ENCODE results near the gene CHRM5.

CHRM5 gene

GRCh38 chr15:33968224-33968623, at the start of gene CHRM5:
Gene CHRM5, plus strand, starts transcription at chr15:33968497. Its CDS starts 94,221 bp downstream, at chr15:34062718.
- TF ChIP-seq CTCF (IDR thresholded peaks at IDR 0.05; ENCODE audit: low read depth, low read length, missing control alignments): no peak
- no peak within 1 kb of the TSS for H3K4me3 ChIP-seq (ENCODE audit: low read depth, low read length)
- in situ Hi-C loops (cut with HindIII; ENCODE audit: low sequenced_read_pairs): no loop called here
- no peak for DNase-seq (ENCODE audit: low read depth)

GRCh38 chr15:33923446-33923845, 44.9 kb upstream of the CHRM5 start:
- H3K4me3 ChIP-seq (ENCODE audit: low read depth, low read length): no peak overlapping the region
- no peak for DNase-seq (ENCODE audit: low read depth)
- in situ Hi-C loops (cut with HindIII; ENCODE audit: low sequenced_read_pairs): no loop called here
- TF ChIP-seq CTCF (IDR thresholded peaks at IDR 0.05; ENCODE audit: low read depth, low read length, missing control alignments): no peak

- no peak for DNase-seq (ENCODE audit: low read depth)
- in situ Hi-C loops (cut with HindIII; ENCODE audit: low sequenced_read_pairs): no loop called here
- no peak overlapping the region for H3K4me3 ChIP-seq (ENCODE audit: low read depth, low read length)
- TF ChIP-seq CTCF (IDR thresholded peaks at IDR 0.05; ENCODE audit: low read depth, low read length, missing control alignments): no peak
Observed at GRCh38 chr15:33926260-33926659, 42.0 kb upstream of the CHRM5 start.

- no peak overlapping the region for H3K4me3 ChIP-seq (ENCODE audit: low read depth, low read length)
- in situ Hi-C loops (cut with HindIII; ENCODE audit: low sequenced_read_pairs): no loop called here
- TF ChIP-seq CTCF (IDR thresholded peaks at IDR 0.05; ENCODE audit: low read depth, low read length, missing control alignments): no peak
- DNase-seq (ENCODE audit: low read depth): no peak
Observed at GRCh38 chr15:33932734-33933133, 35.6 kb upstream of the CHRM5 start.

GRCh38 chr15:33934396-33934795, 33.9 kb upstream of the CHRM5 start:
- in situ Hi-C loops (cut with HindIII; ENCODE audit: low sequenced_read_pairs): no loop called here
- H3K4me3 ChIP-seq (ENCODE audit: low read depth, low read length): no peak overlapping the region
- no peak for DNase-seq (ENCODE audit: low read depth)
- TF ChIP-seq CTCF (IDR thresholded peaks at IDR 0.05; ENCODE audit: low read depth, low read length, missing control alignments): no peak

- no peak for DNase-seq (ENCODE audit: low read depth)
- in situ Hi-C loops (cut with HindIII; ENCODE audit: low sequenced_read_pairs): no loop called here
- no peak for TF ChIP-seq CTCF (IDR thresholded peaks at IDR 0.05; ENCODE audit: low read depth, low read length, missing control alignments)
- H3K4me3 ChIP-seq (ENCODE audit: low read depth, low read length): no peak overlapping the region
Observed at GRCh38 chr15:33934921-33935320, 33.4 kb upstream of the CHRM5 start.
